ENCODE measurements around the gene TIMM13.

GRCh38 chr19:2385053-2385721 lies 42.2 kb downstream of the TIMM13 start:
- TF ChIP-seq POLR2A (IDR thresholded peaks at IDR 0.05) (no peak), CTCF (IDR thresholded peaks at IDR 0.05 in 8 of 11, conservative IDR thresholded peaks at IDR 0.05 in 3 of 11) (no peak), POLR2AphosphoS5 (IDR thresholded peaks at IDR 0.05) (no peak)

Data from spleen (tissue), 7 donors.